H9 (cell line): ENCODE data around the gene EIF4A3. TPM values are rescaled to one million over a fixed set of nuclear protein-coding genes. Genes with fewer than 3 reads are reported as not detected.

Experiments
- DNase-seq: peaks from one replicate; pipeline ENCODE4 v3.0.0-alpha.2; 2017
- H2AFZ ChIP-seq: one replicate; pipeline ENCODE4 v1.6.1; 2013; ENCODE audit warnings: mild to moderate bottlenecking, low read length, control low read depth, moderate library complexity
- H2AK5ac ChIP-seq: 2 replicates; pipeline ENCODE4 v1.6.1; 2013; ENCODE audit warnings: low read length, control low read depth, mixed read lengths; ENCODE audit not compliant: insufficient read length
- H2BK120ac ChIP-seq: one replicate; pipeline ENCODE4 v1.6.1; 2013; ENCODE audit warnings: low read depth, mild to moderate bottlenecking, low read length, control low read depth, inconsistent platforms; ENCODE audit not compliant: poor library complexity, severe bottlenecking
- H2BK12ac ChIP-seq: 2 replicates; pipeline ENCODE4 v1.6.1; 2013; ENCODE audit warnings: low read length, control low read depth, mixed read lengths, low read depth; ENCODE audit not compliant: insufficient read length
- H2BK15ac ChIP-seq: 2 replicates; pipeline ENCODE4 v1.6.1; 2013; ENCODE audit warnings: low read depth, low read length, control low read depth
- H2BK20ac ChIP-seq: one replicate; pipeline ENCODE4 v1.6.1; 2013; ENCODE audit warnings: low read depth, mild to moderate bottlenecking, low read length, control low read depth, inconsistent platforms; ENCODE audit not compliant: poor library complexity, severe bottlenecking
- H2BK5ac ChIP-seq: 2 replicates; pipeline ENCODE4 v1.6.1; 2013; ENCODE audit warnings: low read length, control low read depth, mixed read lengths; ENCODE audit not compliant: insufficient read length
- H3K14ac ChIP-seq: 2 replicates; pipeline ENCODE4 v1.6.1; 2013; ENCODE audit warnings: low read length, control low read depth; ENCODE audit not compliant: insufficient read depth
- H3K18ac ChIP-seq: 2 replicates; pipeline ENCODE4 v1.6.1; 2013; ENCODE audit warnings: low read depth, mild to moderate bottlenecking, mixed read lengths, low read length, control low read depth; ENCODE audit not compliant: insufficient read length
- H3K23ac ChIP-seq: 2 replicates; pipeline ENCODE4 v1.6.1; 2013; ENCODE audit warnings: low read length, control low read depth, mixed read lengths, low read depth; ENCODE audit not compliant: insufficient read length
- H3K23me2 ChIP-seq: 2 replicates; pipeline ENCODE4 v1.6.1; 2013; ENCODE audit warnings: low read depth, mild to moderate bottlenecking, mixed read lengths, low read length, control low read depth; ENCODE audit not compliant: insufficient read length, poor library complexity, severe bottlenecking
- H3K27ac ChIP-seq: 2 replicates; pipeline ENCODE4 v1.5.1; 2013; ENCODE audit warnings: low read length, control low read depth, mixed read lengths, low read depth; ENCODE audit not compliant: insufficient read length
- H3K27me3 ChIP-seq: 2 replicates; pipeline ENCODE4 v1.6.1; 2013; ENCODE audit warnings: low read length, control low read depth, inconsistent platforms; ENCODE audit not compliant: insufficient read depth
- H3K4ac ChIP-seq: 2 replicates; pipeline ENCODE4 v1.6.1; 2013; ENCODE audit warnings: low read depth, mild to moderate bottlenecking, control low read depth, inconsistent platforms, low read length, moderate library complexity
- H3K4me1 ChIP-seq: 2 replicates; pipeline ENCODE4 v1.6.1; 2013; ENCODE audit warnings: low read length, control low read depth, inconsistent platforms; ENCODE audit not compliant: insufficient read depth
- H3K4me2 ChIP-seq: 2 replicates; pipeline ENCODE4 v1.6.1; 2013; ENCODE audit warnings: low read length, control low read depth, mixed read lengths; ENCODE audit not compliant: insufficient read length, insufficient read depth
- H3K56ac ChIP-seq: 2 replicates; pipeline ENCODE4 v1.6.1; 2013; ENCODE audit warnings: low read depth, mild to moderate bottlenecking, mixed read lengths, low read length, control low read depth; ENCODE audit not compliant: insufficient read length
- H3K79me1 ChIP-seq: 2 replicates; pipeline ENCODE4 v1.6.1; 2013; ENCODE audit warnings: low read depth, mild to moderate bottlenecking, moderate library complexity, low read length, control low read depth, inconsistent platforms; ENCODE audit not compliant: insufficient read depth, poor library complexity, severe bottlenecking
- H3K79me2 ChIP-seq: 2 replicates; pipeline ENCODE4 v1.6.1; 2013; ENCODE audit warnings: low read length, control low read depth, inconsistent platforms; ENCODE audit not compliant: insufficient read depth
- H3K9ac ChIP-seq: 2 replicates; pipeline ENCODE4 v1.6.1; 2013; ENCODE audit warnings: low read length, control low read depth, mixed read lengths; ENCODE audit not compliant: insufficient read length; ENCODE audit errors: extremely low read depth
- H3K9me3 ChIP-seq: one replicate; pipeline ENCODE4 v1.6.1; 2013; ENCODE audit warnings: low read depth, low read length, inconsistent platforms; ENCODE audit not compliant: control insufficient read depth
- H3T11ph ChIP-seq: one replicate; pipeline ENCODE4 v1.6.1; 2013; ENCODE audit warnings: mild to moderate bottlenecking, low read length, control low read depth, inconsistent platforms
- H4K20me1 ChIP-seq: one replicate; pipeline ENCODE4 v1.6.1; 2013; ENCODE audit not compliant: control insufficient read depth, insufficient read length, insufficient read depth
- H4K5ac ChIP-seq: 2 replicates; pipeline ENCODE4 v1.6.1; 2013; ENCODE audit warnings: low read depth, mild to moderate bottlenecking, mixed read lengths, low read length, control low read depth; ENCODE audit not compliant: insufficient read length
- H4K8ac ChIP-seq: replicated peaks from 2 replicates; pipeline ENCODE4 v1.6.1; 2013; ENCODE audit warnings: low read length, control low read depth, mixed read lengths, low read depth; ENCODE audit not compliant: insufficient read length
- H4K91ac ChIP-seq: 2 replicates; pipeline ENCODE4 v1.6.1; 2013; ENCODE audit warnings: low read depth, mild to moderate bottlenecking, moderate library complexity, mixed read lengths, low read length, control low read depth; ENCODE audit not compliant: insufficient read length
- H3K27ac Mint-ChIP-seq, 3 experiments: 2 replicates in 2 of 3; 3 replicates in 1 of 3; pipeline ENCODE4 v1.8.0; 2020 to 2021; ENCODE audit warnings: mixed read lengths in 3 of 3, mild to moderate bottlenecking in 1 of 3, moderate library complexity in 1 of 3
- H3K27me3 Mint-ChIP-seq: 2 replicates; pipeline ENCODE4 v1.8.0; 2021; ENCODE audit warnings: low read depth, mild to moderate bottlenecking, moderate library complexity, mixed read lengths
- H3K36me3 Mint-ChIP-seq, 3 experiments: 2 replicates in 2 of 3; 3 replicates in 1 of 3; pipeline ENCODE4 v1.8.0; 2020 to 2021; ENCODE audit warnings: low read depth in 3 of 3, mixed read lengths in 3 of 3; ENCODE audit not compliant: insufficient read depth in 1 of 3
- H3K4me1 Mint-ChIP-seq, 2 experiments: 2 replicates each; pipeline ENCODE4 v1.8.0; 2020; ENCODE audit warnings: mixed read lengths in 2 of 2
- H3K4me3 Mint-ChIP-seq, 2 experiments: 2 replicates in 1 of 2; 3 replicates in 1 of 2; pipeline ENCODE4 v1.8.0; 2020 to 2021; ENCODE audit warnings: mild to moderate bottlenecking in 2 of 2, mixed read lengths in 2 of 2, moderate library complexity in 1 of 2
- H3K9me3 Mint-ChIP-seq, 2 experiments: 2 replicates in 1 of 2; 3 replicates in 1 of 2; pipeline ENCODE4 v1.8.0; 2020; ENCODE audit warnings: mild to moderate bottlenecking in 2 of 2, mixed read lengths in 2 of 2, moderate library complexity in 1 of 2
- WGBS: extraction: QIAGEN DNeasy Blood & Tissue Kit; methylation state at CpG from one replicate; pipeline ENCODE4 v1.1.7; 2013; ENCODE audit warnings: missing lambda C conversion rate, low lambda C conversion rate, mixed read lengths; ENCODE audit not compliant: insufficient read length; ENCODE audit errors: extremely low coverage; 5-methylcytosine and 5-hydroxymethylcytosine counted together
- total RNA-seq: library from RNA; stranded (reverse); gene quantifications from 2 replicates; pipeline ENCODE4 v1.2.1, GENCODE V29; 2021
- TF ChIP-seq, protein P1 (sequence below): fragments of 200-600 bp; sonication (generic); conservative IDR thresholded peaks from 3 replicates; pipeline ENCODE4 v1.8.0; 2021; ENCODE audit warnings: antibody characterized with exemption, mild to moderate bottlenecking

The EIF4A3 gene
- total RNA-seq, 1 experiment from 2014 or later: 162 TPM

DNA sequence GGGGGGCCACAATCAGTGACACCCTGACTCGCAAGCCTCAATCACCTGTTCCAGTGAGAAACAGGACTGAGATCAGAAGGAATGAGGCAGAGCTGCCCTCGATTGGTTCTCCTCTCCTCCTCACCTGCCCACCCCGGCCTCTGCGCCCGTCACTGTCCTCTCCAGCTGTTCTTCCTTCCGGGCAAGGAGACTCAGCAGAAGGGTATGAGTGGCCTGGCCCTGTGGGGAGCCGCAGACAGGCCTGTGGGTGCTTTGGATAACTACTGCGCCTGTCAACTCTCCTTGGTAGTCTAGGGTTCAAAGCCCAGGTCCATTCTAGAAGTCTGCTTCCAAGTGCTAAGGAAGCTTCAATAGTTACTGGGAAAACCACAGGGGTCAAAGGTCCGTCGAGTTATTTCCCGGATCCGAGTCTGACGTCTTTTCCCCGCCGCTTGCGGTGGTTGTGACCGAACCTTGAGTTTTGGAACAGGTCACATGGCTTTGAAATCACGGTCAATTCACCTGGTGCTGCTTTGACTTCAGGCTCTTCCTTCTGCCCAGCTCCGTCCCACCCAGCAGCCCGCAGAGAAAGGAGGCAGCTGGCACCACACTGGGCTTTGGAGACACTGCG lies 31.2 kb upstream of the EIF4A3 start:
- H3K56ac ChIP-seq: no peak overlapping the region

More for the DNA sequence above, 31.2 kb upstream of the EIF4A3 start:
- Histone ChIP-seq H2BK15ac (no peak overlapping the region), H3K23ac (no peak overlapping the region), H2AK5ac (no peak overlapping the region), H3K14ac (no peak overlapping the region), H4K8ac (no peak overlapping the region), H3K23me2 (no peaks in the 10 kb centered on the region), H3K4me1 (no peaks in the 10 kb centered on the region), H4K91ac (no peak overlapping the region), H2BK120ac (no peak overlapping the region), H3K9ac (no peak overlapping the region), H3K27ac (no peak overlapping the region), H3K9me3 (no peaks in the 10 kb centered on the region), H3K4ac (no peak overlapping the region), H2AFZ (no peak overlapping the region), H3K4me2 (no peak overlapping the region), H2BK20ac (no peak overlapping the region), H3K79me1 (no peaks in the 10 kb centered on the region), H4K5ac (no peak overlapping the region), H2BK12ac (no peak overlapping the region), H2BK5ac (no peak overlapping the region), H4K20me1 (no peaks in the 10 kb centered on the region), H3K27me3 (no peaks in the 10 kb centered on the region), H3T11ph (no peak overlapping the region), H3K79me2 (no peaks in the 10 kb centered on the region), H3K18ac (no peak overlapping the region)
- H3K27ac Mint-ChIP-seq: peak overlapping the region in 1 of 3 experiments; percentile 22; a peak in 1 of 7 replicates
- no CpG with 5 or more reads among the region's 21 CpGs for WGBS
- no peaks in the 10 kb centered on the region for H3K9me3 Mint-ChIP-seq
- no peaks in the 10 kb centered on the region for H3K36me3 Mint-ChIP-seq
- TF ChIP-seq, protein P1, sequence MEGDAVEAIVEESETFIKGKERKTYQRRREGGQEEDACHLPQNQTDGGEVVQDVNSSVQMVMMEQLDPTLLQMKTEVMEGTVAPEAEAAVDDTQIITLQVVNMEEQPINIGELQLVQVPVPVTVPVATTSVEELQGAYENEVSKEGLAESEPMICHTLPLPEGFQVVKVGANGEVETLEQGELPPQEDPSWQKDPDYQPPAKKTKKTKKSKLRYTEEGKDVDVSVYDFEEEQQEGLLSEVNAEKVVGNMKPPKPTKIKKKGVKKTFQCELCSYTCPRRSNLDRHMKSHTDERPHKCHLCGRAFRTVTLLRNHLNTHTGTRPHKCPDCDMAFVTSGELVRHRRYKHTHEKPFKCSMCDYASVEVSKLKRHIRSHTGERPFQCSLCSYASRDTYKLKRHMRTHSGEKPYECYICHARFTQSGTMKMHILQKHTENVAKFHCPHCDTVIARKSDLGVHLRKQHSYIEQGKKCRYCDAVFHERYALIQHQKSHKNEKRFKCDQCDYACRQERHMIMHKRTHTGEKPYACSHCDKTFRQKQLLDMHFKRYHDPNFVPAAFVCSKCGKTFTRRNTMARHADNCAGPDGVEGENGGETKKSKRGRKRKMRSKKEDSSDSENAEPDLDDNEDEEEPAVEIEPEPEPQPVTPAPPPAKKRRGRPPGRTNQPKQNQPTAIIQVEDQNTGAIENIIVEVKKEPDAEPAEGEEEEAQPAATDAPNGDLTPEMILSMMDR: no peak
- no peak for DNase-seq
- H3K4me1 Mint-ChIP-seq: peaks cover 3 to 5% of the 10 kb centered on the region in 2 experiments
- H3K4me3 Mint-ChIP-seq: no peak overlapping the region
- peaks cover 3% of the 10 kb centered on the region for H3K27me3 Mint-ChIP-seq
